Hematopoietic multipotent progenitor cell treated with erythropoietin and hydrocortisone succinate and interleukin-3 and kit ligand, for 15 days (in vitro differentiated cells): Measurements from ENCODE around the gene ENTPD5.
"Not testable (repeated sequence)": the region's sequence is repeated elsewhere in the genome, so short reads cannot be mapped to it uniquely, and the experiment has no call there.

ENCODE experiments used
- DNase-seq: peaks from one replicate; pipeline ENCODE4 v3.0.0-alpha.2; 2015; ENCODE audit warnings: low spot score

The ENTPD5 gene

DNA sequence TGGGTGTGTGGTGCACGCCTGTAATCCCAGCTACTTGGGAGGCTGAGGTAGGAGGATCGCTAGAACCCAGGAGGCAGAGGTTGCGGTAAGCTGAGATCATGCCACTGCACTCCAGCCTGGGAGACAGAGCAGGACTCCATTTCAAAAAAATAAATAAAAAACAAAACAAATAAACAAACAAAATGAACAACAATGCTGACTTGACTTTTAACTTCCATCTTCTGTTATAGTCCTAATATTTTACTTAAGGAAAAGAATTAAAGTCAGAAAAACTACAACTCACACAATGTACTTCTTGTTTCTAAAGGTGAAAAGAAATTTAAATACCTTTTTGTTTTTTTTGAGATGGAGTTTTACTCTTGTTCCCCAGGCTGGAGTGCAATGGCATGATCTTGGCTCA lies 13.4 kb downstream of the ENTPD5 start:
- DNase-seq, result not testable (repeated sequence)

DNA sequence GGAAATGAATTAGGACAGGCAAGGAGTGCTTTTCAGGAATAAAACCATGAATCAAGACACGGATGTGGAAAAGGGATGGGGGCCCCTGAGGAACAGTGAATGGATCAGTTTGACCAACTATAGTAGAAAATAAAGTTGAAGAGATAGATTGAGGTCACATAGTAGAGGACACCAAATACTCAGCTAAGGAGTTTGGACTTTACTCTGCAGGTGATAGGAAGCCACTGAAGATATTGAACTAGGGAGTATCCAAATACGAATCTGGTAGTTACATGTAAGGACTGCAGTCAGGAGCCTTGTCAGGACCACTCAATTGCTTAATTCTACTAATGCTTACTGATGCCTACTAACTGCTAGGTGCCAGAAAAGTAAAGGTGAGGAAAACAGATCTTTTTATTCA lies 20.4 kb downstream of the ENTPD5 start:
- no peak for DNase-seq

DNA sequence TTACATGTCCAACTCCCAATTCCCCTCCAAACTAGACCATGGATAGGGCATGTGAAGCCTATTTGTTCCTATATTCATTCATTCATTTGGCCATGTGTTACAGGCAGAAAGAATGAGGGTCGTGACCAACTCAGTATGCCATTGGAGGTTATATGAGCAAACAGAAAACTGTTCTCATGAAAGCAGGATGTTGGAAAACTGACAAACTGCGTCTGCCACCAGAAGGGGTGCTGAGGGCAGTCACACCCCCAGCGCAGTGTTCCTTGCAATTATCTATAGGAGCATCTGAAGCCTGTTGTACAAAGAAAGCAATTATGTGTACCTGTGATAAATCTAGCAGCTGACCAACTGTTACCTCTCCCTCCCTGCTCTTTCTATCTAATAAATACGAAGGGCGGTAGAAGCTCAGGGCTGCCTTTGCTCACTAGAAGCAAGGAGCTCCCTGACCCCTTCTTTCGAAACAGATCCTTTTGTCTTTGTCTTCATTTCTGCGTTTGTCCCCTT lies 21.1 kb downstream of the ENTPD5 start:
- no peak for DNase-seq

DNA sequence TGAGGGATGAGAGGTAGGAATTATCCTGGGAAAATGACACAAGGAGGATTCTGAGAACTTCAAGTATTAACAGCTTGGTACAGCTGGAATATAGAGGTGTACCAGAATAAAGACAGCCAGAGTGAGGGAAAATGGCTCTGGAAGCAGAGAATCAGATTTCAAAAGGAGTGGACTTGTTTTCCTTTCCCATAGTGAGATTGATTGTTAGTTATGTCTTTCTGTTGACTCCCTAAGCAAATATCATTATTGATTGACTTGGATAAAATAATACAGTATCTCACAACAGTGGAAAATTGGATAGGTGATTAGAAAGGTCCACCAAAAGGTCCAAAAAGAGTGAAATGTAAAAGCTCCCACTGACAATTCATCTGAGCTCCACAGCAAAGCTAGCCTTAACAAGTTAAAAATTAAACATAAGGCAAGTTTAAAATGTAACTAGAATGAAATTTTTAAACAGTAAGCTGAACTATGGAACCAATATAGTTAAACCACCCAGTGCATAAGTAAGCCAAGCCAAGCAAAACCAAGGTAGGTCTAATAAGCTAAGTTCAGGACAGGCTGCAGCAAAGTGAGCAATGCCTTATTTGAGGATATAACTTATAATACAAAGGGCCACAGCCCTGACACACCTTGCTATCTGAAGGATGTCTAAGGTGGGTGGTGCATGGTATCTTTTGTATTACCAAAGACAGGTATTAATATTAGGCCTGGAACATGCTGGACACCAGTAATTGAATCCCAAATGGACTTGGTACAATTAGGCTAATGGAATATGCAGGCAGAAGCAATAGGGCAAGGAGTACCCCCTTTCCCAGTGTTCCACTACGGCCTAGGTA lies 21.8 kb downstream of the ENTPD5 start:
- DNase-seq, result no peak

DNA sequence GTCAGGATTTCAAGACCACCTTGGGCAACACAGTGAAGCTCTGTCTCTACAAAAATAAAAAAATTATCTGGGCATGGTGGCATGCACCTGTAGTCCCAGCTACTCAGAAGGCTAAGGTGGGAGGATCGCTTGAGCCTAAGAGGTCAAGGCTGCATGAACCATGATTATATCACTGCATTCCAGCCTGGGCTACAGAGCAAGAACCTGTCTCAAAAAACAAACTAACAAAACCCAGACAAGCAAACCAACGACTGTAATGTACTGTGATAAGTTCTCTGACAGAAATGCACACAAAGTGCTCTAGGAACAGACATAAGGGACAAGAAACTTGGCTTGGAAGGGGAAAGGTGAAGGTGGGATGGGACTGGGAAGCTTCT lies 22.4 kb downstream of the ENTPD5 start:
- DNase-seq, result no peak

DNA sequence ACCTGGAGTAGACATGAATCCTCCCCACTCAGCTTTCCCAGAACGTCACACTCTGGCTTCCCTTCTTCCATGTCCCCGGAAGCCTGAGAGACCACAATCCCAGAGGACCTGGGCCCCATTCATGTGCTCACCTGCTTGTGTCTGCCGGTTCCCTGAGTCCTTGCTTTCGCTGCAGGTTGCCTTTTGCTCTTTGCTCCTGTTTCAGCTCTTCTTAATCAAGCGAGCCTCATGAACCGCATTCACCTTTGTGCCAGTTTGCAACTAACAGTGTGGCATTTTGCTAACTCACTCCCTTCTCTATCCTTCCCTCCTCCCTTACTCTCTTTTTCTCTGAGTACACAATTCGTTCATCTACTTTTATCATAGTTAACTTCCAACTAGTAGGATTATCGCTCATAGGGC lies 23.1 kb downstream of the ENTPD5 start:
- no peak for DNase-seq

DNA sequence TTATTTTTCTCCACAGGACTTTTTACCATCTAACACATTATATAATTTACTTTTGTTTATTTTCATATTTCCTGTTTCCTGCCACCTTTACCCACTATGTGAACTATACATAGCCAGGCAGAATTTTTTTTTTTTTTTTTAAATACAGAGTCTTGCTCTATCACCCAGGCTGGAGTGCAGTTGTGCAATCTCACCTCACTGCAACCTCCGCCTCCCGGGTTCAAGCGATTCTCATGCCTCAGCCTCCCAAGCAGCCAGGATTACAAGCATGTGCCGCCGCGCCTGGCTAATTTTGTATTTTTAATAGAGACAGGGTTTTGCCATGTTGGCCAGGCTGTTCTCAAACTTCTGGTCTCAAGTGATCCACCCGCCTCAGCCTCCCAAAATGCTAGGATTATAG lies 24.2 kb downstream of the ENTPD5 start:
- DNase-seq, result not testable (repeated sequence)

DNA sequence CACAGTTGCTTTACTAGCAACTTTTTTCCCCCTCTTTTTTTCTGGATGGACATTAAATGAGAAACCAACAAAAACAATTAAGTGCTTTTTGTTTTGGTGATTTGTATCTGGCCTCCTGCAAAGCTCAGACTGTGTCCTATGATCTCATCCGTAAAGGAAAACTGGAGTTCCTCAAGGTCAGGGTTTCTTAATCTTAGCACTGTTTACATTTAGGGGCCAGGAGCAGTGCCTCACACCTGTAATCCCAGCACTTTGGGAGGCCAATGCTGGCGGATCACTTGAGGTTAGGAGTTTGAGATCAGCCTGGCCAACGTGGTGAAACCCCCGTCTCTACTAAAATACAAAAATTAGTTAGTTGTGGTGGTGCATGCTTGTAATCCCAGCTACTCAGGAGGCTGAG lies 28.0 kb downstream of the ENTPD5 start:
- DNase-seq, result no peak

DNA sequence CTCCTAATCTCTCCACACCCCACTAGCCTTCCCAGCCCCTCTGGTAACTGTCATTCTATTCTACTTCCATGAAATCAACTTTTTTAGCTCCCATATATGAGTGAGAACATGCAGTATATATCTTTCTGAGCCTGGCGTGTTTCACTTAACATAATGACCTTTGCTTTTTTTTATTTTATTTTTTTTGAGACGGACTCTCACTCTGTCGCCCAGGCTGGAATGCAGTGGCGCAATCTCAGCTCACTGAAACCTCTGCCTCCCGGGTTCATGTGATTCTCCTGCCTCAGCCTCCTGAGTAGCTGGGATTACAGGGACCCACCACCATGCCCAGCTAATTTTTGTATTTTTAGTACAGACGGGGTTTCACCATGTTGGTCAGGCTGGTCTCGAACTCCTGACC lies 30.4 kb downstream of the ENTPD5 start:
- not testable (repeated sequence) for DNase-seq

DNA sequence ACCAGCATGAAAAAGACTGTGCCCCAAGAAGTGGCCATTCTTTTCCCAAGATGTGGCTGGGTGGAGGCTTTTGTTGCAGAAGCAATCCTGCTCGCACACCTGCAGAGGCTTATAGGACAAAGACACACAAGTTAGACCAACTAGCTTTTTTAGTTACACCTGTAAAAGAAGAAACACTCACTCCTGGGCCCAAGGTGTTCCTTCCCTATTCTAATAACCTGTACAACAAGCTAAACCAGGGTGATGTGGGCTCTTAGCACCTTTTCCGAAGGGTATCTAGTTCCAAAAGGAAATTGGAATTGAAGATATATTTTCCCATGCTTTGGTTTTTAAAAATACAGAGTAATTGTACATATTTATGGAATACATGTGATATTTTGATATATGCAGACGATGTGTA lies 31.0 kb downstream of the ENTPD5 start:
- no peak for DNase-seq

DNA sequence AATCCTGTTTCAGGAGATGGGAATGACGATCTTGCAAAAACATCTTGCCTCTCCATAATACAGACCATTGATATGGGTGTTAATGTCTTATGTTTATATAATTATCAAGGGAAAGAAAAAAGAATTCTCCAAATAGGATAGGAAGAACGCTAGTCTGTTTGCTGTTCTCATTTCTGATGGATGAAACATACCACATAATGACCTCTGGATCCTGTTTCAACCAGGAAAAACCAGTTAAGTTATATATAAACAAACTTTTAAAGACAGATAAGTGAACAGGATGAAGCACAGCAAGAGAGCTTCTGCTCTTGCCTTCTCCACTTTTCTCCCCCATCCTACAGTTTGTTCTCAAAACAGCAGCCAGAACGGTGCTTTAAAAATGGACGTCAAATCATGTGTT lies 41.2 kb downstream of the ENTPD5 start:
- DNase-seq, result no peak

DNA sequence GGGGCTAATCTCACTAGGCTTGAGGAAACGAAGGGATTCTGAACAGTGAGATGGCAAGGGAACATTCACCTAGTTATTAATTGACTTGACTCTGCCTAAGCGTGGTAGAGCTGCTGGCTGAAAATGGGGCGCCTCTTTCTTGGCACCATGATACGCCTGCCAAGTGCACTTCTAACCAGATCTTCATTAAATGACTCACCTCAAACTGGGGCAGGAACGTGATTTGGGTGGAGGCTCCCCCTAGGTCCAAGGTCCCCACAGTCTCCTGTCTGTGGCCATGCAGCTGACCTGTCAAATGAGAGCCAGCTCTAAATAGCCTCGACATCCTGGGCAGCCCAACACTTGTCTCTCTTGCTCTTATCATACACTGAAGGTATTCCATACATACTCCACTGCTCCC lies 43.0 kb downstream of the ENTPD5 start:
- no peak for DNase-seq

DNA sequence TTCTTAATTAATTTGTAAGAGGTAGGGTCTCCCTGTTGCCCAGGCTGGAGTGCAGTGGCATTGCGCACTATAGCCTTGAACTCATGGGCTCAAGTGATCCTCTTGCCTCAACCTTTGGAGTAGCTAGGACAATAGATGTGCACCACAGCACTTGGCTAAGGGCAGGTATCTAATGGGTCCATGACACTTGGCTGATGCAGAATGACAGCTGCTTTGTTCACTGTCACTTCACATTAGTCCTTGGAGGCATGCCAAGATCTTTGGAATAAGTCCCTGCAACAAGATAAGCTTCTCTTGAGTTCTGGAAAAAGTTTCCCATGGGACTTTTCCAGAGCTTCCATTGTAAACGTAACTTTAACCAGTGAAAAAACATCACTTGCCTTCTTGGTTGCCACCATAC lies 45.6 kb downstream of the ENTPD5 start:
- peak; percentile 19 for DNase-seq

DNA sequence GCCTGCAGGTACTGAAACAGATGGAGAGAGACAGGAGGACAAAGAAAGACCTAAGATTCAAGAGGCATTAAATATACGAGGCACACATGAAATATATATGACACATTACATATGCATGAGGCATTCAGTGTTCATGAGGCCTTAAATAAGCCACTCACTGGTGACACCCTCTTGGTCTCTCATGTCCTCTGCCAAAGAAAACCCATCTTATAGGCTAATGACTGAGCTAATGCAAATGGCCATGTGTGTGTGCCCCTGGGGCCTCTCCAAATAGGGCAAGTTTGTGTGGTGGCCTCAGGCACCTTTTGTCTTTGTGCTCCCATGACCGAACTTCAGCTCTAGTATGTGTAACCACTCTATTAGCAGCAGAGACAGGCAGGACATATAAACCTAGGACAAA lies 50.2 kb downstream of the ENTPD5 start:
- no peak for DNase-seq

DNA sequence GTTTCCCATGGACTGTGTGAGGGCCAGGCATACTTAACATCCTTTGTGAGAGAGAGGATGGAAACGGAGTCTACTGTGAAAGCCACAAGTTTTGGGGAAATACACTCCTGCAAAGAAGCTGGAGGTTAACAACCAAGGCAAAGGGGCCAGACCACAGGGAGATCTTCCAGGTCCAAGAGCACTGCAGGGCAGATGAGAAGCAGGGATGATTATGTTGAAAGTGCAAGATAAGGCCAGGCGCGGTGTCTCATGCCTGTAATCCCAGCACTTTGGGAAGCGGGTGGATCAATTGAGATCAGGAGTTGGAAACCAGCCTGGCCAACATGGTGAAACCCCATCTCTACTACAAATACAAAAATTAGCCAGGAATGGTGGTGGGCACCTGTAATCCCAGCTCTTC lies 53.9 kb downstream of the ENTPD5 start:
- DNase-seq, result no peak

DNA sequence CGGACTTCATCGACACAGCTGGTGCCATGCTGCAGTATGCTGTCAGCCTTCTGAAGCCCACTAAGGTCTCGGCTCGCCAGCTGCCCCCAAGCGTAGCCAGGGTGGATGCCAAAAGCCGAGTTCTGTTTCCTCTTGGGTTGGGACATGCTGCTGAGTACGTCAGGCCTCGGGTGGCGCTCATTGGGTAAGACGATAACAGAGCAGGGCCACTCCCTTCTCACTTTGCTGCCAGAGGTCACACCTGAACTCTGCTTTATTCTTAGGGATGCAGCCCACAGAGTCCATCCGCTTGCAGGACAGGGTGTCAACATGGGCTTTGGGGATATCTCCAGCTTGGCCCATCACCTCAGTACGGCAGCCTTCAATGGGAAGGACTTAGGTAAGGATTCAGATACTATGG lies 57.9 kb downstream of the ENTPD5 start:
- DNase-seq, result no peak

DNA sequence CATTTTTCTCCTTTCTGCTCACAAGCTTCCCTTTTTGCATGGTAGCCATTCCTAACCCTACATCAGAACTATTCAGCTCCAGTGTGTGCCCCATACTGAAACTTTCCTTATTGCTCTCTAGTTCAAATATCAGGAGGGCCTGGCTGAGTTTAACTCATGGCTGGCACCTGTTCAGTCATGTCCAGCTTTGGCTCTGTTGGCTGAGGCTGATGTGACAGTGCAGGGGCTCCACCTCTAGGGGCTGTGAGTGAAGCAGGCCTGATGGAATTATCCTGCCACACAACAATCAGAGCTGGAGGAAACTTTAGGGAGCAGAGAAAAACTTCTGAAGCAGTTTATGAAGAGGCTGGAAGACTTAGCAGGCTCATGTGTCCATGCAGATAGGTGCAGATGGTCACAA lies 60.5 kb downstream of the ENTPD5 start:
- no peak for DNase-seq

DNA sequence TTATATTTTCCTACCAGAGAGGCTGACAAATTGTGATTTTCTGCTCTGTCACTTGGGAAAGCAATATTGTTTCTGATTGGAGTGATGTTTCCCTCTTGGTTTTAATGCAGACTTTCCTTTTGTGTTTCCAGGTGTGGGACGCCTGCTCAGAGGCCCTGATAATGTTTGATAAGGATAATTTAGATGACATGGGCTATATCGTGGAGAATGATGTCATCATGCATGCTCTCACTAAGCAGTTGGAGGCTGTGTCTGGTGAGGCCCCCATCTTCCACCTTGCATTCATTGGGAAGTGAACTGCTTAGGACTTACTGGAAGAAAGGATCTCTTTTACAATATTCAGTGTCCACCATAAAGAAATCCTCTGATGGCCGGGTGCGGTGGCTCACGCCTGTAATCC lies 63.4 kb downstream of the ENTPD5 start:
- no peak for DNase-seq

DNA sequence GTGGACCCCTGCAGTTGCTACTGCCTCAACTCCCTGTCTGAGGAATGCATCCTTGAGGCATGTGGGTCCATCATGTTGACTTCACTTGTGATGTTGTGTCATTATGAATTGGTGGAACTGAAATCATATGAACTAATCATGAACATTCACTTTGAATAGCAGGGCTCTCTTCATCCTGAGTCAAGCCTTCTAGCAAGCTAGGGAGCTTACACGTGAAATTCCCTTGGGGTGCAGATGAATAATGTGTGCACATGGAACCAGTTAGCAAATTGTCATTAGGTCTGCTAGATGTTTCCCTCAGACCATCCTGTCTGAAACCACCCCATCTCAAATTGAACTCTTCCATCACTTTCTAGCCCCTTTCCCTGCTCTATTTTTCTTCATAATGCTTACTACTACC lies 65.4 kb downstream of the ENTPD5 start:
- DNase-seq, result no peak

DNA sequence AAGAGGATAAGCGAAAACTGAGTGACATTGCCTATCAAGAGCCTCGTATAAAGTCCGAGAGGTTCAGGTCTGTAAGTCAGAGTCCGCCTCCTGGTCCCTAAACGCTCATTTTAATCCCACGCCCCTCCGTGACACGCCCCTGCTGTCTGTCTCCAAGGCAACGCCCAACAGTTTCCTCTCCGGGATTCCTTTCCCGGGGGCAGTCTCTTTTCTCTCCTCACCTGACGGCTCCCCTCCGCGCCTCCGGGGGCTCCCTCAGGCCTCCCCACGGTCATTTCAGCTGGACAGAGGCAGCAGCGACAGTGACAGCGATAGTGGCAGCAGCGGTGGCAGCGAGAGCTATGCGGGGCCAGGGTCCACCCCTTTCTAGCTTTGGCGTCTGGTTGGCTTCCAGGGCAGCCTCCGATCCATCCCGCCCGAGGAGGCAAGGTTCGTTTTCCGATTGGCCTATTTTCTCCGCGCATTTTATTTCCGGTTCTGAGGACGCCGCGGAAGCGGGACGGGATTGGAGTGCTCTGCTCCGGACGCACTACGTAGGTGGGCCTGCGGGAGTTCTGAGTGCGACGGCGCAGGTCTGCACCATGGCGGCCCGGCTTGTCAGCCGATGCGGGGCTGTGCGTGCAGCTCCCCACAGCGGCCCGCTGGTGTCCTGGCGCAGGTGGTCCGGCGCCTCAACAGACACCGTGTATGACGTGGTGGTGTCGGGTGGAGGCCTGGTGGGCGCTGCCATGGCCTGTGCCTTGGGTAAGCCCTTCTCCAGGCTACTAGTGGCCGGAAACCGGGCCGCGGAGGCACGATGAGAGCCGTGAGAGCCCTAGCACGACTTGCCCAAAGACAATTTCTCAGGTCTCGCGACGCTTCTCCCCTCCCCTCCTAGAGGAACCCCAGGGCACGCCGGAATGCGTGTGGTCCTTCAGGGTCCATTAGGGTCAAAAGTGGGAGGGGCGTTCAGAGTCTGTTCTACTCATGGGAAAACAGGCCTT lies 69.0 kb downstream of the ENTPD5 start, which contains the start of the genes COQ6 and FAM161B:
Gene COQ6 (plus strand): TSS at position 551 of the 983 bp plus-strand sequence. CDS start 31 bp downstream, at position 582.
Gene FAM161B (minus strand): TSS at position 343 of the 983 bp plus-strand sequence. CDS start 68 bp downstream, at position 275.
- DNase-seq, result peak; percentile 93

DNA sequence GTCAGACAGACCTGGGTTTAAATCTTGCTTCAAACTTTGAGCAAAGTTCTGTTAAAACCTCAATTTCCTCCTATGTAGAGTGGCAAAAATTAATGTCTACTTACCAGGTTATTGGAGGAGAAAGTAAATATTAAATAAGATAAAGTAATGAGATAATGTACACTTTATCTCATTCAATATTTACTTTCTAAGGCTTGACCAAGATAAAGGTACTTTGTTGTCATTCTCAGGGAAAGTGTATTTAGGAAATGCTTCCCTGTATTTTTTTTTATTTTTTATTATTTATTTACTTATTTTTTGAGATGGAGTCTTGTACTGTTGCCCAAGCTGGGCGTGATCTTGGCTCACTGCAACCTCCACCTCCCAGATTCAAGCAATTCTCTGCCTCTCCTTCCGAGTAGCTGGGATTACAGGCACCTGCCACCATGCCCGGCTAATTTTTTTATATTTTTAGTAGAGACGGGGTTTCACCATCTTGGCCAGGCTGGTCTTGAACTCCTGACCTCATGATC lies 73.9 kb downstream of the ENTPD5 start:
- no peak for DNase-seq

DNA sequence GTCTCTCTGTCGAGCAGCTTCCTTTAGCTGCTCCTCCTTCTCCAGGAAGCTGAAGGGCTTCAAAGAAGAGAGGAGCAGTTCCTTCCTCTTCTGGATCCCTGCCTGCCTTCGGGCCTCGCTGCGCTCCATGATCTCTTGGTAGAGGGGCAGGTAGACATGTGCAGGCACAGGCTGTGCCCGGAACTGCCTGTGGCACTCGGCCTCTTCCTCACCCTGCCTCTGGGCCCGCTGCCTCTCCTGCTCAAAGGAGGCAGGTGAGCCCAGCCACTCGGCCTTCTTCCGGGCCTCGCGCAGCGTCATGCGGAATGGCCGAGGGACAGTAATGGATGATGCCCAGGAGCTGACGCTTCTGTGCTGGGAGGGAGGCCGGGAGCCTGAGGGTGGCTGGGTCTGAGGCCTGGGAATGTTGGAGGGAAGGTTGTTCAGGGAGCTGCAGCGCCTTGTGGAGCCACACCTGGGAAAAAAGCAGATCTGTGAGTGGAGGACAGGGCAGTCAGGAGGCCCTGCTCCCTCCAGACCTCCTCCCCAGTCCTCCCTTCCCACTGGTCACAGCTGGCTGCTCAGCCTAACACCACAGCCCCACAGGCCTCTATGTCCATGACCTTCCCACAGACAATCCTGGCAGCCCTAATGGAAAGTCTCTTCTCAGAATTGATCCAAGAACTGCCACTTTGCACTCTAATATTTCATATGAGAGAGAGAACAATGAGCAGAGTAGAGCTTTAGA lies 74.5 kb downstream of the ENTPD5 start:
- no peak for DNase-seq
